Dedifferentiated amniotic fluid mesenchymal stem cell (primary cell): ENCODE measurements around the gene TRIM66.
"Not testable (repeated sequence)": the region's sequence is repeated elsewhere in the genome, so short reads cannot be mapped to it uniquely, and the experiment has no call there.

ENCODE experiments used
- DNase-seq: peaks from one replicate; pipeline ENCODE4 v3.0.0-alpha.2; 2016; ENCODE audit errors: extremely low spot score

The TRIM66 gene

GRCh38 chr11:8691601-8692000, 9.1 kb upstream of the TRIM66 start:
- DNase-seq: no peak

GRCh38 chr11:8690374-8691342, 8.2 kb upstream of the TRIM66 start:
- DNase-seq: no peak

GRCh38 chr11:8689726-8690255, 7.3 kb upstream of the TRIM66 start:
- no peak for DNase-seq

GRCh38 chr11:8688414-8689362, 6.2 kb upstream of the TRIM66 start:
- DNase-seq: peak; percentile 94

- DNase-seq: no peak
Measured at GRCh38 chr11:8686325-8686724, 3.9 kb upstream of the TRIM66 start.

GRCh38 chr11:8685820-8686219, 3.4 kb upstream of the TRIM66 start:
- no peak for DNase-seq

GRCh38 chr11:8685306-8685705, 2.8 kb upstream of the TRIM66 start:
- no peak for DNase-seq

GRCh38 chr11:8684600-8685290, 2.3 kb upstream of the TRIM66 start:
- no peak for DNase-seq

GRCh38 chr11:8683115-8683807, 796 bp upstream of the TRIM66 start:
- no peak for DNase-seq

GRCh38 chr11:8681837-8682302, 595 bp downstream of the TRIM66 start:
- no peak for DNase-seq

- DNase-seq: no peak
Measured at GRCh38 chr11:8679006-8679405, 3.5 kb downstream of the TRIM66 start.

- DNase-seq: no peak
Measured at GRCh38 chr11:8676458-8676857, 6.0 kb downstream of the TRIM66 start.

- no peak for DNase-seq
Measured at GRCh38 chr11:8674859-8675258, 7.6 kb downstream of the TRIM66 start.

GRCh38 chr11:8672346-8672745, 10.1 kb downstream of the TRIM66 start:
- DNase-seq: no peak

GRCh38 chr11:8671651-8672062, 10.8 kb downstream of the TRIM66 start:
- DNase-seq: no peak

- peak; percentile 96 for DNase-seq
Measured at GRCh38 chr11:8671193-8671612, 11.3 kb downstream of the TRIM66 start.

GRCh38 chr11:8670081-8670480, 12.4 kb downstream of the TRIM66 start:
- not testable (repeated sequence) for DNase-seq

- no peak for DNase-seq
Measured at GRCh38 chr11:8665222-8665621, 17.2 kb downstream of the TRIM66 start.

- no peak for DNase-seq
Measured at GRCh38 chr11:8661001-8661795, 21.3 kb downstream of the TRIM66 start.
